Activated CD4-positive, alpha-beta memory T cell treated with anti-CD3 and anti-CD28 coated beads for 36 hours (primary cell): ENCODE measurements around the gene SUPT5H. TPM values are rescaled to one million over a fixed set of nuclear protein-coding genes. Genes with fewer than 3 reads are reported as not detected.

ENCODE experiments used
- microRNA-seq: library from miRNA; unstranded; fragments of <30 nt; microRNA quantifications from one replicate; pipeline ENCODE4 v1.2.0, GENCODE V29; 2022; ENCODE audit warnings: borderline number of aligned reads, borderline microRNAs expressed, borderline replicate concordance
- total RNA-seq, 2 experiments: library from RNA; stranded (reverse); gene quantifications; one replicate each; pipeline ENCODE4 v1.2.3, GENCODE V29; 2021

SUPT5H gene
- total RNA-seq, 2 experiments from 2014 or later = 180 to 183 TPM

Small RNA genes lying within 50 kb of the gene (microRNA-seq; reads per million reads assigned to microRNA genes)
- 1.2 reads per million for gene MIR4530

Other genes starting within 250 kb of the SUPT5H start
- not detected for gene NCCRP1, start 248.6 kb upstream of the SUPT5H start, total RNA-seq
- not detected for gene SYCN, start 241.3 kb upstream of the SUPT5H start, total RNA-seq
- under 1 TPM in 1 of 2 experiments, not detected in 1; 0.34 TPM for gene IFNL3, start 200.6 kb upstream of the SUPT5H start, total RNA-seq
- not detected for gene IFNL4, start 196.7 kb upstream of the SUPT5H start, total RNA-seq
- gene IFNL2, start 177.2 kb upstream of the SUPT5H start, total RNA-seq = not detected
- gene IFNL1, start 149.2 kb upstream of the SUPT5H start, total RNA-seq = 1 to 10 TPM; 1.2 to 1.6 TPM
- gene LRFN1, start 124.7 kb upstream of the SUPT5H start, total RNA-seq = 1 to 10 TPM; 6.4 to 6.5 TPM
- 100 to 1,000 TPM; 393 to 415 TPM for gene GMFG, start 109.5 kb upstream of the SUPT5H start, total RNA-seq
- 10 to 100 TPM; 49.4 to 51.3 TPM for gene SAMD4B, start 103.2 kb upstream of the SUPT5H start, total RNA-seq
- 10 to 100 TPM; 41.6 to 43.8 TPM for gene PAF1, start 54.5 kb upstream of the SUPT5H start, total RNA-seq
- gene MED29, start 54.2 kb upstream of the SUPT5H start, total RNA-seq = 10 to 100 TPM; 22.2 to 26.9 TPM
- gene ZFP36, start 38.7 kb upstream of the SUPT5H start, total RNA-seq = 100 to 1,000 TPM; 104 to 118 TPM
- gene PLEKHG2, start 32.9 kb upstream of the SUPT5H start, total RNA-seq = 10 to 100 TPM; 74.9 to 80.6 TPM
- gene RPS16, start 9.6 kb upstream of the SUPT5H start, total RNA-seq = 1,000 to 10,000 TPM; 3,682 to 3,746 TPM
- 10 to 100 TPM; 83.1 to 86.7 TPM for gene TIMM50, start 35.3 kb downstream of the SUPT5H start, total RNA-seq
- under 1 TPM; 0.67 to 0.80 TPM for gene DLL3, start 53.4 kb downstream of the SUPT5H start, total RNA-seq
- gene SELENOV, start 69.6 kb downstream of the SUPT5H start, total RNA-seq = not detected
- gene EID2B, start 87.3 kb downstream of the SUPT5H start, total RNA-seq = 1 to 10 TPM; 3.3 to 3.8 TPM
- 10 to 100 TPM; 13.0 to 13.1 TPM for gene EID2, start 94.6 kb downstream of the SUPT5H start, total RNA-seq
- gene LGALS13, start 156.9 kb downstream of the SUPT5H start, total RNA-seq = not detected
- not detected for gene LGALS16, start 210.3 kb downstream of the SUPT5H start, total RNA-seq